Left hindlimb (tissue), 1 donor: ENCODE results near the gene NMRK1.

ENCODE experiments used
- DNase-seq: peaks from one replicate; pipeline ENCODE4 v3.0.0-alpha.2; 2018

The NMRK1 gene

DNA sequence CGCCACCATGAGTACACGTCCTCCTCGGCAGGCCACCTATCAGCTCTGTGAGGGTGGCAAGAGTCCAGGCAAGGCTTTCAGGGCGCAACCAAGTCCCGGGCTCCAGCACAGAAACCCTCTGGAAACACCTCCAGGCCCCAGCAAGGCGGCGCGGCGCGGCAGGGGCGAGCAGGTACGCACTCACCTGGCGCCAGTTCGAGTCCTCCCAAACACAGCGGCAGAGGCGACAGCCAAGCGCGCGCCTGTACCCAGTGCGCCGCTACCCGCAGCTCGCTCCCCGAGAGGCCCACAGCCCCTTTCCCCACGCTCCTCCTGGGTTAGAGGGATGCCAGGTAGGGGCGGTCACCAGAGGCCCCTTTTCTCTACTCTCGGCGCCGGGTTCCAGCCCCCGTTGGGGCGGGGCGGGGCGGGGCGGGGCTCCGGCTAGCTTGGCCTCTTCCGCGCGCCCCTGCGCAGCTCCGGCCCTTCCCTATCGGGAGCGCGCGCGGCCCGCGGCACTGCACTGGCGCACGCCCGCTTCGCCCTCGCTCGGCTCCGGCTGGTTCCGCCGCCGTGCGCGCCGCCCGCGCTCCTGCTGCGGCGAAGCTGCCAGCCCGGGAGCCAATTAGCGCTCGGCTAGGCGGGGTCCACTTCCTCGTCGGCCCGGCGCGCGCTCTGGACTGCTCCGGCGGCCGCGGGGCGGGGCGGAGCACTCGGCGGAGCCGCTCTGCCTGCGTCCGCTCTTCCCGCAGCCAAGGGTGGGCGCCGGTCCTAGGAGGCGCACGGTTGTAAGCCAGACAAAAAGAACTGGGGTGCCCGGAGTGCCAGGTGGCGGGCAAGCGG, at the start of gene NMRK1, which contains the start of gene OSTF1:
Gene NMRK1, minus strand, starts transcription at position 332 of the 822 bp plus-strand sequence. CDS start 5,040 bp downstream, outside the sequence.
Gene OSTF1, plus strand, starts transcription at position 691 of the 822 bp plus-strand sequence. CDS start 179 bp downstream, outside the sequence.
- DNase-seq = peak; percentile 96

DNA sequence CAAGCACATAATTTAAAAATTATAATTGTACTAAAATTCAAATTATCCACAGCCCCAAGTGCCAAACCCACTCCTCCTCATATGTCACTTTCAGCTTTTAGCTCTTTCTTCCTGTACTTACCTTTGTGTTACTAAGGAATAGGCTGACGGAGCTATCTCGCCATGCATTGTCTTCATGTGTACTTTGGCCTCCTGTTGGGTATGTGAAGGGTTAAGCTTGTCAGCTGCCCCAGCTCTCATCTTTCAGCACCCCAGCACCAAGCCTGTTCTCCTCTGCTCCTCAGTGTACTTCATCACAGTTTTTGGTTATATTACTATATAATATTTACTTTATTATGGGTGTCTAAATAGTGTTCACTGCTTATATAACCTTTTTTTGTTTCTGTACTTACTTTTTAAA, 46.5 kb upstream of the NMRK1 start:
- DNase-seq = no peak

- no peak for DNase-seq
These were observed 45.4 kb upstream of the NMRK1 start for GRCh38 chr9:75133396-75133795.

DNA sequence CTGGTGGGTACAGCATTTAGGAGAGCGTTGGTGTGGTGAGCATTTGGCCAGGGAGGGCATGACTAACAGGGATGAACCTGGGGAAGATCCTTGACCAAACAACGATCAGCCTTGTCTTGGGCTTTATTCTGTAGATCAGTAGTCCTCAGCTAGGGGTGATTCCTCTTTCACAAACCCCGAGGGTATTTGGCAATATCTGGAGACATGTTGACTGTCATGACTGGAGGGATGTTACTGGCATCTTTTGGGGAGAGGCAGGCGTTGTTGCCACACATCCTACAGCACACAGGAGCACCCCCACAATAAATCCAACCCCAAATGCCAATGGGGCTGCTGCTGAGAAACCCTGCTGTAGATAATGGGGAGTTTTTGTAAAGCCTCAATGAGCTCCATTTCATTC, 44.3 kb upstream of the NMRK1 start:
- no peak for DNase-seq

DNA sequence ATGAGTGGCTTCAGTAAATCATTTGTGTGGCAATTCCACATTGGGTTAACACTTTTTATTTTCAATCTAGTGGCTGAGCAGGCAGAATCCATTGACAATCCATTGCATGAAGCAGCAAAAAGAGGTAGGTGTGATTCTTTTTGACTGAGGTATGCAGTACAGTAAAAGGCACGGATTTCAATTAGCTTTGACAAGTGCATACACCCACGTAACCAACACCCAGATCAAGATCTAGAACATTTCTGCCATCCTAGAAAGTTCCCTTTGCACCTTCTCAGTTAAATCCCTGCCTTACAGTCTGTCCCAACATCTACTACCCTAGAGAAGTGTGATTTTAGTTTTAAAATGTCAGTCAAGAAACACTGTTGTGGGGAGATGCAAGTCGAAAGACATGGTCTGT, 43.7 kb upstream of the NMRK1 start:
- DNase-seq = no peak

GRCh38 chr9:75130621-75131230, 42.8 kb upstream of the NMRK1 start:
- no peak for DNase-seq

- no peak for DNase-seq
These were observed 42.2 kb upstream of the NMRK1 start for GRCh38 chr9:75130172-75130571.

GRCh38 chr9:75128535-75128934, 40.6 kb upstream of the NMRK1 start:
- DNase-seq = no peak

- no peak for DNase-seq
These were observed 35.7 kb upstream of the NMRK1 start for GRCh38 chr9:75123696-75124095.

DNA sequence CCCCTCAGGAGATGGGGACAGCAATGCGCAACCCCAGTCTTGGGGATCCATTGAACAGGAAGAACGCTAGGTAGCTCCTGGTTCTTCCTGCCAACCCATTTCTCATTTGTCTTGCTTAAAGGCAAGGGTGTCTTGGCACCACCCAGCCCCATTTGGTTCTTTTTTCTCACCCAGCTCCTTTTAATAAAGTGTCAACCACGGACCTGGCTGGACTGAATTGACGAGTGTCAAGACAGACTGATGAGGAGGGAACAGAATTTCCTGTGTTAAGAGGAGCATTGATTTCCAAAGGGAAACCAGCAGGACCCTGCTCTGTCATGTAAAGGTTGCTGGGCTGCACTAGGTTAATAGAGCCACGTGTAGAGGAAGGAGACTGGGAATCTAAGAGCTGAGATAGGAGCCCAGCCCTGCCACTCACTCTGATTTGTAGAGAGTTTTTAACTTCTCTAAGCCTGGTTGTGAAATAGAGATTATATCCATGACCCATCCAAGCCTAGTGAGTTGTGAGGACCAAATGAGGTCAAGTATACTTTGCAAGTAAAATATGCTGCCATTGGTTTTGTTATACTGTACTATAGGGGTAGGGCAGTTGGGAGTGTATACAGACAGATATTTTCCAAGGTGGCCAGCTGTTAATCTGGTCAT, 34.1 kb upstream of the NMRK1 start:
- DNase-seq = no peak

GRCh38 chr9:75120686-75121085, 32.7 kb upstream of the NMRK1 start:
- no peak for DNase-seq

DNA sequence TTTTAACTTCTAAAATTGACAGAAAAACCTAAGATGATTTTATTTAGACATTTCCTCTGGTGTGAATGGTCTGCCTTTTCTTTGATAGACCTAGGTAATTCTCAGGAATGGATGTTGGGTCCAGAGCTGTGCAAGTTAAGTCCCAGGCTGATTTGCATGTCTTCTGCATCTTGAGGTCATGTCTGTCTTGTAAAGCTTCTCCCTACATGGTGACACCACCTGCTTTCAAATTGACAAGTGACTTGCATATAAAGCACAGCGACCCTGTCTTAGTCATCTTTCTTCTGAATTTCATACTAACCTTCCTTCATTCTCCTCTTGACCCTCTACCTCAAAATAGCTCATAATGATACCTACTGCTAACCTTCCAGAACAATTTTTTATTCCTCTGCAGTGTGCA, 29.6 kb upstream of the NMRK1 start:
- DNase-seq = no peak

- no peak for DNase-seq
These were observed 28.4 kb upstream of the NMRK1 start for GRCh38 chr9:75116306-75116705.

GRCh38 chr9:75112789-75113188, 24.8 kb upstream of the NMRK1 start:
- DNase-seq = no peak

GRCh38 chr9:75111019-75111622, 23.2 kb upstream of the NMRK1 start:
- DNase-seq = no peak

- DNase-seq = no peak
These were observed 21.4 kb upstream of the NMRK1 start for GRCh38 chr9:75109210-75109839.

DNA sequence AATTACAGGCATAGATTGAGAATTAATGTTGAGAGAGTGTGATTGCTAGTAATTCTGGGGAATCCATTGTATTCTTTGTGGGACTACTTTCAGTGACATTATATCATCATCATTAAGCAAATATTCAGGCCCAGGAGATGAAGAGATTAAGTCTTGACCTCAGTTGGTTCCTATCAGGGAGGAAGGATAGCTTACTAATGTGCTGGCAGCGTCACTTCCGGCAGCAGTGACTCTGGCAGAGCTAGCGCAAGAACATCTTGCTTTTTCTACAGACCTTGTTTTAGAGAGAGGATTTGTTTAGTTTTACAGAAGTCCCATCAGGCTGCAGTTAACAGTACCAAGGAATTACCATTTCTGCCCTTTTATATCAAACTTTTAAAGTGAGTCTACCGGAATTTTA, 20.6 kb upstream of the NMRK1 start:
- no peak for DNase-seq

GRCh38 chr9:75106857-75107256, 18.9 kb upstream of the NMRK1 start:
- no peak for DNase-seq

DNA sequence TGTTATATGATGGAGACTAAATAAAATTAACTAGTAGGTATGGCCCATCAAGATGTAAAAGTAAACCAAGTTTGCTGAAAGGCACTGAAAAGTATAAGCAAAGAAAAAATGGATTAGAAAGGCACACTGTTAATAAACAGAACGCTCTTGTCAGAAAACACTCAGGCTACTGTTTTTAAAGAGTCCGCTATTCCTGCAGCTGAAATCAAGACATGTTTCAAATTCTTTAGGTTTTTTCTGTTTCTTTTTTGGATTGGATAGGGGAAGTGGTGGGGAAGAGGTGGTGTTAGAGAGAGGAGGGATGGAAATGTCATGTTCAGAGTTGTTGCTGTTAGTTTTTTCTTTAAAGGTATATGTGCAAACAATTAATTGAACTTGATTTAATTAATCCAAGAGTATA, 17.9 kb upstream of the NMRK1 start:
- DNase-seq = no peak

GRCh38 chr9:75105019-75105540, 17.1 kb upstream of the NMRK1 start:
- no peak for DNase-seq

DNA sequence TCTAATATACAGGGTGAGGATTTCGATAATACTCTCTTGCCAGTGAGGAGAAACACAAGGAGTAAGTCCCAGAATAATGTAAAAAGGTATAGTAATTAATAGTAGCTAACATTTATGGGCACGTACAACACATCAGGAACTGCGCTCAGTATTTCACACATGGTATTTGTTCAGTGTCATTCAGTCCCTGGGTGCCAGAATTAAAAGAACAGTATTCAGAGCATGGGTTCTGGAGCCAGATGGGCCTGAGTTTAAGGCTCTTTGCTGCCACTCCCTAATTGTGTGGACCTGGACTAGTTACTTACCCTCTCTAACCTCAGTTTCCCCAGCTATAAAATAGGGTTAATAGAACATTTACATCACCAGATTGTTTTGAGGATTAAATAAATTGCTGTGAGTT, 16.7 kb upstream of the NMRK1 start:
- DNase-seq = no peak

DNA sequence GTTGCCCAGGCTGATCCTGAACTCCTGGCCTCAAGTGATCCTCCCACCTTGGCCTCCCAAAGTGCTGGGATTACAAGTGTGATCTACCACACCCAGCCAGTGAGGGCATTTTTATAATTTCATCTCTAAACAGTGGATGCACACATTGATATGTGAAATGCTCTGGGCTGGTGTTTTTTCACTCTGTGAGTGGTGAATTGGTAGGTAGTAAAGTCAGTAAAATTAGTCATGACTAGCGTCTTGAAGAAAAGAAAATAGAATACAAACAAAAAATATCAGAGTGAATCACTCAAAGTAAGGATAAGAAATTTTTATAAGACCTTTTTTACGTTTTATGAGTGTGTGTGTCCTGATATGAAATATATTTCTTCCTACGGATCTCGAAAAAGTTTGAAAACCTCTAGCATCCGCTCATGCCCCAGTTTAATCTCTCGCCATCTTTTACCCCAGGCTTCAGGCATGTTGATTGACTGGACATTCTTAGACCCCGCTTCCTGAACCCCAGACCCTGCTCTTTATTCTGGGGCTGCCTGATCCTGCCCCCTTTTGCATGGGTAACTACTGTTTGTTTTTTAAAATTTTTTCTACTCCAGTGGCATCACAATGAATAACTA, 14.3 kb upstream of the NMRK1 start:
- no peak for DNase-seq
